BE2C (cell line): ENCODE data around the gene TTC21A.

Experiments
- DNase-seq: peaks from one replicate; pipeline ENCODE4 v3.0.0-alpha.2; 2020
- H3K27me3 ChIP-seq: fragments of 250-450 bp; sonication (Bioruptor Pico); 2 replicates; pipeline ENCODE4 v1.5.1; 2020; ENCODE audit warnings: mild to moderate bottlenecking
- H3K36me3 ChIP-seq: fragments of 250-450 bp; sonication (Bioruptor Pico); 2 replicates; pipeline ENCODE4 v1.5.1; 2020; ENCODE audit warnings: mild to moderate bottlenecking
- H3K4me1 ChIP-seq: fragments of 250-450 bp; sonication (Bioruptor Pico); 2 replicates; pipeline ENCODE4 v1.5.1; 2020
- H3K4me3 ChIP-seq: 2 replicates; pipeline ENCODE4 v1.5.1; 2011; ENCODE audit warnings: low read depth, low read length
- H3K9me3 ChIP-seq: fragments of 250-450 bp; sonication (Bioruptor Pico); 2 replicates; pipeline ENCODE4 v1.5.1; 2020
- TF ChIP-seq, protein P1 (sequence below): IDR thresholded peaks from 2 replicates; pipeline ENCODE4 v1.5.1; 2012; ENCODE audit warnings: mild to moderate bottlenecking, low read depth, low read length

The TTC21A gene

DNA sequence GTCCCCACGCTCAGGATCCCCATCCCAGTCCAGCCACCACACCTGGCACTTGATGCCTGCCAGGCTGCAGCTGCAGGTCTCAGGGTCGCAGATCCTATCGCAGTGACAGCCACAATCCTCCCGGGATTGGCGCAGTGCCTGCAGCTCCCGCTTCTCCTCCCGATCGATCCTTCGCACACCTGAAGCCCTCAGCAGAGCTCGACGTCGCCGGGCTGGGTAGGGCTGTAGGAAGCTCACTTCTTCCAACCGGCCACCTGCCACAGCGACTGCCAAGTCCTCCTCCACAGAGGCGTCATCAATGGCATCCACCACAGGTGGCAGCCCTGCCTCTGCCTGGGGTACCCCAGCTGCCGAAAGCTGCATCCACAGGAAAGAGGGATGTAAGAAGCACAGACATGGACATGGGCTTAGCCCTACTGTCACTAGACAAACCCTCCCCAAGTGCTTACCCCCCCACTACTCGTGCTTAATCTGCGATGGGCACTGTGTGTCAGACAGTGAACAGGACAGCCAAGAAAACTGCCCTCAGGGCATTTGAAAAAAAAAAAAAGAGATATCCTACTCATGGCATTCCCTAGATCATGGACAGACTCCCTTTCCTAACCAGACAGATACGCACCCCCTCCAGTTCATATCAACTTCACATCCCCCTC lies 36.7 kb downstream of the TTC21A start:
- peaks cover 43% of the 10 kb centered on the region for H3K4me1 ChIP-seq
- H3K4me3 ChIP-seq = no peak overlapping the region
- H3K27me3 ChIP-seq = no peaks in the 10 kb centered on the region
- peaks cover 14% of the 10 kb centered on the region for H3K36me3 ChIP-seq
- TF ChIP-seq, protein P1, sequence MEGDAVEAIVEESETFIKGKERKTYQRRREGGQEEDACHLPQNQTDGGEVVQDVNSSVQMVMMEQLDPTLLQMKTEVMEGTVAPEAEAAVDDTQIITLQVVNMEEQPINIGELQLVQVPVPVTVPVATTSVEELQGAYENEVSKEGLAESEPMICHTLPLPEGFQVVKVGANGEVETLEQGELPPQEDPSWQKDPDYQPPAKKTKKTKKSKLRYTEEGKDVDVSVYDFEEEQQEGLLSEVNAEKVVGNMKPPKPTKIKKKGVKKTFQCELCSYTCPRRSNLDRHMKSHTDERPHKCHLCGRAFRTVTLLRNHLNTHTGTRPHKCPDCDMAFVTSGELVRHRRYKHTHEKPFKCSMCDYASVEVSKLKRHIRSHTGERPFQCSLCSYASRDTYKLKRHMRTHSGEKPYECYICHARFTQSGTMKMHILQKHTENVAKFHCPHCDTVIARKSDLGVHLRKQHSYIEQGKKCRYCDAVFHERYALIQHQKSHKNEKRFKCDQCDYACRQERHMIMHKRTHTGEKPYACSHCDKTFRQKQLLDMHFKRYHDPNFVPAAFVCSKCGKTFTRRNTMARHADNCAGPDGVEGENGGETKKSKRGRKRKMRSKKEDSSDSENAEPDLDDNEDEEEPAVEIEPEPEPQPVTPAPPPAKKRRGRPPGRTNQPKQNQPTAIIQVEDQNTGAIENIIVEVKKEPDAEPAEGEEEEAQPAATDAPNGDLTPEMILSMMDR = no peak
- H3K9me3 ChIP-seq = no peaks in the 10 kb centered on the region
- peak; percentile 46 for DNase-seq

DNA sequence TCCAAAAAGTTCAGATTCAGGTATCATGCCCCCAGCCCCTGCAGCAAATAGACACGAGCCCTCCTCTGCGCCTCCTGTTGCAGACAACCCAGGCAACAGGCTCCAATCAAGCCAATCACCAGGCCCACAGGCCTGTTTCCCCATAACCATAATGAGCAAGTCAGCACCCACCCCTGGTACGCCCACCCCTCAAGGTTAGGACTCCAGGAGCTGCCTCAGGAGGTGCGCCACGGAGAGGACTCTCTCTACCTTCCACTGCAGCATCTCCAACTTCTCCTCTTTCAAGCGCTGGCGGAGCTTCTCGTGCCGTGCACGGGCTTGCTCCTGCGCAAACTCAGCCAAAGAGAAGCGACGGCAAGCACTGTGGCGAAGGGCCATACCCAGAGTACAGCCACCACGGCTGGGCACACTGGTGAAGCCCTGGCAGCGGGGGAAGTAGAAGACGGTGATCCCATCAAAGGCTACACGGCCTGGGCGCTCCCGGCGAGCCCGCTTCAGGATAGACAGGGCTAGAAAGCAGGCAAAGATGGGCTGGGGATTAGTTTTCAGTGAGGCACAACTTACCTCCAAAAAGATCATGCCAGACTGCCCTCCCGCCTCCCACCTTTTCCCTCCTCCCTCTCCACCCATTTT lies 37.4 kb downstream of the TTC21A start:
- H3K36me3 ChIP-seq = peaks cover 14% of the 10 kb centered on the region
- TF ChIP-seq, protein P1 = no peak
- peaks cover 47% of the 10 kb centered on the region for H3K4me1 ChIP-seq
- H3K9me3 ChIP-seq = no peaks in the 10 kb centered on the region
- H3K4me3 ChIP-seq = no peak overlapping the region
- H3K27me3 ChIP-seq = no peaks in the 10 kb centered on the region
- DNase-seq = no peak

DNA sequence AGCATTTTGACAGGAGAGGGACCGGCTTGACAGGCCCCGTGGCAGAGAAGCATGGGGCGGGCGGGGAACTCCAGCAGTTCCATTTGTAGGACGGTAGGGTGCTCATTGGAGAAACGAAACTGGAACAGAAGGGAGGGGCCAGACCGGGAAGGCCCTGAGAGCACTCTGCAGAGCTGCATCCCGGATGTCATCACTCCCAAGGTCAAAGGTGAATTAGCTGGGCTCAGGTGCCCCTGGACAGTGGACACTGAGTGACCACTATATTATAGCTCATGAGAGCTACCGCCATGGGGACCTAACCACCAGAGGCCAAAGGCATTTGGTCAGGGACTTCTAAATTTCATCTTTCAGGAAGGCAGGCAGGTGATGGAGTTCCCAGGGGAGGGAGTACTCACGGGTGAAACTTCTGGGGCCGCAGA lies 38.6 kb downstream of the TTC21A start:
- H3K9me3 ChIP-seq = no peaks in the 10 kb centered on the region
- H3K36me3 ChIP-seq = peaks cover 14% of the 10 kb centered on the region
- H3K27me3 ChIP-seq = no peaks in the 10 kb centered on the region
- no peak overlapping the region for H3K4me3 ChIP-seq
- no peak for DNase-seq
- TF ChIP-seq, protein P1 = no peak
- peaks cover 51% of the 10 kb centered on the region for H3K4me1 ChIP-seq

DNA sequence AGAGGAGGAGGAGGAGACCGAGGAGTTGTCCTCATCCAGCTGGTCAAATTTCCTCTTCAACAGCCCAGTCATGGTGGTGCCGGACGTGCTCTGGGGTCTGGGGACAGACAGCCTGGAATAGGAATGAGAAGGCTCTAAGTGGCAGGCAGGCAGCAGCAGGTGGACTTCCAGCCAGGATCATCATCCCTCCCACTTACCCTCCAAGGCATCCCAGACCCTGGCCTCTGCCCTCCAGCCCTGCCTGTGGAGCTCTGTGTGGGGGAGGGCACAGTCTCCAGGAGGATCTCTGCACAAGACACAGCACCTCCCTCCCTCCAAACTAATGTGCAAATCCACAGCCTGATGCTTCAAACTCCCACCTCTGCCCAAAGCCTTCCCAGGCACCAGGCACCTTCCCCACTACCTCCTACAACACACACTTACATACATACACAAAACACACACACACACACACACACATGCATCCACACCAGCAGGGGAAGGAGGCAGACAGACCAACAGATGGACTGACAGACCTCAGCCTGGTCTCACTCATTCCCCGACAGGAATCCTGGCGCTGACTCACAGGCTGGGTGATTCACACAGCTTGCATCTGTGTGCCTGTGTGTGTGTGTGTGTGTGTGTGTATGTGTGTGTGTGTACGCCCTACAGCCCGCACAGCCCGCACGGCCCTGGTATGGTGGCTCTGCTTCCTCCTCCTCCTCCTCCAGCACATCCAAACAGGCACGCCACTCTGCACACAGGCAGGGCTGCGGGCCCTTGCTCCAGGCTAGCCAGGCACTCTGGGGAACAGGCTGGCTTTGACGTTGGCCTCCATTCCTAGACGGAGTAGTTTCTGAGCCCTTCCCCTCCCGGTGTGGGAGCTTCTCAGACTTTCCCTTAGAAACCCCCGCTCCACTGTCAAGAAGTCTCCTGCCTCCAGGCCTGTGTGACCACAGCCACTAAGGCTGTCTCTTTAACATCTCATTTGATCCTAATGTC lies 39.4 kb downstream of the TTC21A start:
- Histone ChIP-seq H3K36me3 (peaks cover 14% of the 10 kb centered on the region), H3K4me3 (peak overlapping the region; percentile 8; the same call in 1 of the 2 replicates), H3K9me3 (no peaks in the 10 kb centered on the region), H3K27me3 (no peaks in the 10 kb centered on the region), H3K4me1 (peaks cover 55% of the 10 kb centered on the region)
- TF ChIP-seq, protein P1 = no peak
- peak; percentile 75 for DNase-seq

DNA sequence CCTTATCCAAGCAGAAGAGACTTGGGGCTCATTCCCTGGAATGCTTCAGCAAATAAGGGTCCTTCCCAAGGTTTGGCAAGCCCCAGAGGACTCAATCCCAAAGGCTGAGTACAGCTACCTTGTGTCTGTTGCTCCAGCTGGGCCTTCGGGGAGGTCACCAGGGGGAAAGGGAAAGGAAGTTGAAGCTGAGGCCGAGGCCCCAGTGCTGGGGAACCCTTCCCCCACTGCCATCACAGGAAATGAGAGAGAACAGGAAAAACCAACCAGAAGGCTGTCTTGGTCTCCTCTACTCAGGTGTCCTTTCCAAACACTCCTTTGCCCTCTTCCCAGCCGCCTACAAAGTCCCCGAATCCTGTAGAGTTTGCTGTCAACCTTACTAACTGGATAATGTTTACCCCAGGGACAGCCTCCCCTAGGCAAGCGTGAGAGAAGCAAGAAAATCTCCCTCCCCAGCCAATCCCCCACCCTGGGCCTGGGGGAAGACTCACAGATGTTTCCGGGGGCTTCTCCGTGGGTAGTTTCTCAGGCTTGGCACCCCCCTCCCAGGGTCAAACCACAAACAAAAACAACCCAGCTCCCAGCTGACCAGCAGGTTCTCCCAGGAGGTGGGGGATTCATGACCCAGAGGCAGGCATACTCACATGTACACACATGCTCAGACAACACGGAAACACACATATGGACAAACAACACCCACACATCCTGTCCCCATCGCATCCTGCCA lies 40.4 kb downstream of the TTC21A start:
- Histone ChIP-seq H3K27me3 (no peaks in the 10 kb centered on the region), H3K4me3 (peak overlapping the region; percentile 23), H3K9me3 (no peaks in the 10 kb centered on the region), H3K4me1 (peaks cover 56% of the 10 kb centered on the region), H3K36me3 (peaks cover 12% of the 10 kb centered on the region)
- DNase-seq = no peak
- TF ChIP-seq, protein P1 = no peak
